ENCODE results near the gene TACC2.
"Not testable (repeated sequence)": the region's sequence is repeated elsewhere in the genome, so short reads cannot be mapped to it uniquely, and the experiment has no call there.

TACC2 gene

GRCh38 chr10:122099562-122099961, 110.6 kb downstream of the TACC2 start:
- Mint-ChIP-seq H3K36me3 (ENCODE audit: low read depth) (peaks cover 6% of the 10 kb centered on the region), H3K27ac (no peak overlapping the region), H3K27me3 (ENCODE audit: low read depth, poor library complexity) (peaks cover 3% of the 10 kb centered on the region), H3K9me3 (no peaks in the 10 kb centered on the region), H3K4me1 (peaks cover 11% of the 10 kb centered on the region), H3K4me3 (no peak overlapping the region)
- TF ChIP-seq CTCF (IDR thresholded peaks at IDR 0.05): no peak
- DNase-seq: no peak

GRCh38 chr10:122102146-122102868, 113.3 kb downstream of the TACC2 start:
- Mint-ChIP-seq H3K27me3 (ENCODE audit: low read depth, poor library complexity) (peaks cover 3% of the 10 kb centered on the region), H3K36me3 (ENCODE audit: low read depth) (peaks cover 18% of the 10 kb centered on the region), H3K27ac (no peak overlapping the region), H3K4me3 (no peak overlapping the region), H3K4me1 (peaks cover 16% of the 10 kb centered on the region), H3K9me3 (no peaks in the 10 kb centered on the region)
- TF ChIP-seq CTCF (IDR thresholded peaks at IDR 0.05): no peak
- DNase-seq: no peak

- no peaks in the 10 kb centered on the region for H3K9me3 Mint-ChIP-seq
- no peak for TF ChIP-seq CTCF (IDR thresholded peaks at IDR 0.05)
- no peak for DNase-seq
- H3K36me3 Mint-ChIP-seq (ENCODE audit: low read depth): peaks cover 18% of the 10 kb centered on the region
- H3K27me3 Mint-ChIP-seq (ENCODE audit: low read depth, poor library complexity): peaks cover 3% of the 10 kb centered on the region
- peaks cover 16% of the 10 kb centered on the region for H3K4me1 Mint-ChIP-seq
- H3K27ac Mint-ChIP-seq: no peak overlapping the region
- no peak overlapping the region for H3K4me3 Mint-ChIP-seq
These were observed 114.0 kb downstream of the TACC2 start for GRCh38 chr10:122102869-122103525.

- peaks cover 16% of the 10 kb centered on the region for H3K4me1 Mint-ChIP-seq
- H3K9me3 Mint-ChIP-seq: no peaks in the 10 kb centered on the region
- H3K27ac Mint-ChIP-seq: no peak overlapping the region
- peaks cover 3% of the 10 kb centered on the region for H3K27me3 Mint-ChIP-seq (ENCODE audit: low read depth, poor library complexity)
- no peak for DNase-seq
- TF ChIP-seq CTCF (IDR thresholded peaks at IDR 0.05): no peak
- no peak overlapping the region for H3K4me3 Mint-ChIP-seq
- peaks cover 18% of the 10 kb centered on the region for H3K36me3 Mint-ChIP-seq (ENCODE audit: low read depth)
These were observed 114.6 kb downstream of the TACC2 start for GRCh38 chr10:122103592-122103991.

- Mint-ChIP-seq H3K27me3 (ENCODE audit: low read depth, poor library complexity) (peaks cover 10% of the 10 kb centered on the region), H3K4me1 (peaks cover 19% of the 10 kb centered on the region), H3K36me3 (ENCODE audit: low read depth) (peaks cover 34% of the 10 kb centered on the region)
- not testable (repeated sequence) for H3K9me3 Mint-ChIP-seq, H3K4me3 Mint-ChIP-seq, DNase-seq, H3K27ac Mint-ChIP-seq
These were observed 119.8 kb downstream of the TACC2 start for GRCh38 chr10:122108786-122109185.

GRCh38 chr10:122112021-122112616, 123.2 kb downstream of the TACC2 start:
- Mint-ChIP-seq H3K27ac (peak overlapping the region; percentile 39), H3K27me3 (ENCODE audit: low read depth, poor library complexity) (peaks cover 7% of the 10 kb centered on the region), H3K9me3 (peaks cover 4% of the 10 kb centered on the region), H3K4me3 (peak overlapping the region; percentile 80), H3K36me3 (ENCODE audit: low read depth) (peaks cover 22% of the 10 kb centered on the region), H3K4me1 (peaks cover 46% of the 10 kb centered on the region)
- no peak for TF ChIP-seq CTCF (IDR thresholded peaks at IDR 0.05)
- no peak for DNase-seq

Data from nephron progenitor cell (in vitro differentiated cells).